HCT116 (cell line): ENCODE measurements around the gene TRAF3. TPM values are rescaled to one million over a fixed set of nuclear protein-coding genes. Genes with fewer than 3 reads are reported as not detected.

Source experiments
- ATAC-seq: fragments of 200-7000 bp; cut with Tn5 transposase; 2 replicates; pipeline ENCODE4 v1.9.1; 2020; ENCODE audit warnings: mild to moderate bottlenecking, moderate library complexity
- BruUV-seq: library from RNA; stranded (reverse); fragments of 400-500 nt; replicated peaks from 2 replicates; lab custom pipeline; 2021; lab: Mats Ljungman, UMichigan
- CTCF ChIA-PET: fragments of 300-600 bp; sonication (Branson Sonifier 250); formaldehyde crosslinking; loops from one replicate; lab custom pipeline; 2021; ENCODE audit warnings: antibody characterized with exemption; lab: Charles Lee
- POLR2A ChIA-PET: fragments of 300-600, 350-600 bp; sonication (Branson Sonifier 250); formaldehyde crosslinking; loops from one replicate; lab custom pipeline; 2021; ENCODE audit warnings: antibody characterized with exemption; lab: Charles Lee
- RAD21 ChIA-PET, 2 experiments: fragments of 300-600 bp; sonication (Branson Sonifier 250); formaldehyde crosslinking; loops; one replicate each; lab custom pipeline; 2023; ENCODE audit warnings: low total read pairs in 2 of 2; ENCODE audit not compliant: uncharacterized antibody in 2 of 2, unreplicated experiment in 2 of 2, low non-redundant PET in 1 of 2; lab: Charles Lee
- DNase-seq: peaks from one replicate; pipeline ENCODE4 v3.0.0-alpha.2; 2010; ENCODE audit warnings: low read depth, low spot score
- H2AFZ ChIP-seq: fragments of 200-600 bp; shearing (Covaris generic), sonication (generic); 2 replicates; pipeline ENCODE4 v1.6.1; 2017; ENCODE audit warnings: low read depth, mixed run types, mixed read lengths, antibody characterized with exemption, low read length; ENCODE audit not compliant: poor library complexity, severe bottlenecking
- H3K27ac ChIP-seq: 2 replicates; pipeline ENCODE4 v1.5.1; 2012; ENCODE audit warnings: low read depth, low read length
- H3K27me3 ChIP-seq: fragments of 200-600 bp; sonication (generic); 2 replicates; pipeline ENCODE4 v1.6.1; 2016; ENCODE audit warnings: mixed run types, low read length, mixed read lengths; ENCODE audit not compliant: insufficient read depth
- H3K36me3 ChIP-seq, 2 experiments: fragments of 200-500 bp in 1 of 2; fragments of 200-600 bp in 1 of 2; sonication (Bioruptor generic) in 1 of 2; sonication (generic) in 1 of 2; 2 replicates each; pipeline versions ENCODE4 v1.5.1 to v1.6.1; 2014 to 2016; ENCODE audit warnings: low read length in 2 of 2, inconsistent platforms in 1 of 2, mixed read lengths in 1 of 2, mixed run types in 1 of 2; ENCODE audit not compliant: insufficient read depth in 2 of 2, control insufficient read depth in 1 of 2
- H3K4me1 ChIP-seq, 2 experiments: fragments of 200-600 bp in 1 of 2; sonication (generic) in 1 of 2; 2 replicates each; pipeline versions ENCODE4 v1.5.1 to v1.6.1; 2012 to 2017; ENCODE audit warnings: low read length in 2 of 2, inconsistent platforms in 1 of 2, mild to moderate bottlenecking in 1 of 2, mixed read lengths in 1 of 2, mixed run types in 1 of 2, moderate library complexity in 1 of 2; ENCODE audit not compliant: insufficient read depth in 2 of 2, control insufficient read depth in 1 of 2
- H3K4me2 ChIP-seq: fragments of 200-600 bp; sonication (generic); 2 replicates; pipeline ENCODE4 v1.6.1; 2017; ENCODE audit warnings: mixed run types, low read length, mixed read lengths
- H3K4me3 ChIP-seq, 2 experiments: fragments of 200-600 bp in 1 of 2; sonication (generic) in 1 of 2; replicated peaks in 1 of 2; 2 replicates each; pipeline ENCODE4 v1.5.1; 2011 to 2016; ENCODE audit warnings: low read length in 2 of 2, control low read depth in 1 of 2, low read depth in 1 of 2, mild to moderate bottlenecking in 1 of 2, mixed read lengths in 1 of 2, mixed run types in 1 of 2
- H3K79me2 ChIP-seq: fragments of 200-600 bp; sonication (generic); 2 replicates; pipeline ENCODE4 v1.6.1; 2017; ENCODE audit warnings: mild to moderate bottlenecking, mixed run types, low read length, moderate library complexity, mixed read lengths; ENCODE audit not compliant: insufficient read depth
- H3K9ac ChIP-seq: fragments of 200-600 bp; sonication (generic); 2 replicates; pipeline ENCODE4 v1.6.1; 2016; ENCODE audit warnings: low read length, mixed read lengths
- H3K9me2 ChIP-seq: fragments of 200-600 bp; sonication (generic), shearing (Covaris generic); 2 replicates; pipeline ENCODE4 v1.6.1; 2017; ENCODE audit warnings: mixed run types, mild to moderate bottlenecking, moderate library complexity; ENCODE audit not compliant: insufficient read depth
- H3K9me3 ChIP-seq, 2 experiments: fragments of 200-500 bp in 1 of 2; fragments of 200-600 bp in 1 of 2; sonication (Bioruptor generic) in 1 of 2; sonication (generic) in 1 of 2; 2 replicates each; pipeline ENCODE4 v1.6.1; 2014 to 2017; ENCODE audit warnings: low read length in 2 of 2, mixed read lengths in 2 of 2, inconsistent platforms in 1 of 2, low read depth in 1 of 2, mild to moderate bottlenecking in 1 of 2, mixed run types in 1 of 2, moderate library complexity in 1 of 2; ENCODE audit not compliant: control insufficient read depth in 1 of 2, insufficient read depth in 1 of 2
- H4K20me1 ChIP-seq: fragments of 200-600 bp; sonication (generic), shearing (Covaris generic); 2 replicates; pipeline ENCODE4 v1.6.1; 2017; ENCODE audit warnings: mixed run types, mild to moderate bottlenecking, moderate library complexity; ENCODE audit not compliant: insufficient read depth
- CBX3 ChIP-seq: IDR thresholded peaks from 2 replicates; pipeline ENCODE4 v1.6.1; 2012; ENCODE audit warnings: low read depth
- CEBPB ChIP-seq: IDR thresholded peaks from 2 replicates; pipeline ENCODE4 v1.6.1; 2012; ENCODE audit warnings: low read depth
- JUND ChIP-seq: IDR thresholded peaks from 2 replicates; pipeline ENCODE4 v1.6.1; 2012
- SIN3A ChIP-seq: IDR thresholded peaks from 2 replicates; pipeline ENCODE4 v1.6.1; 2012; ENCODE audit warnings: low read depth
- SP1 ChIP-seq: IDR thresholded peaks from 2 replicates; pipeline ENCODE4 v1.6.1; 2012; ENCODE audit warnings: low read depth
- ZNF274 ChIP-seq: fragments of 200-500 bp; sonication (Bioruptor generic); IDR thresholded peaks from 2 replicates; pipeline ENCODE4 v1.6.1; 2014; ENCODE audit warnings: mild to moderate bottlenecking, low read depth, low read length, inconsistent platforms
- intact Hi-C: fragments of 100-400 bp; cut with micrococcal nuclease; formaldehyde crosslinking; loops from 2 replicates; pipeline ENCODE4 v1.10.0; 2022
- total RNA-seq: library from RNA; stranded (reverse); gene quantifications from one replicate; pipeline ENCODE4 v1.2.1, GENCODE V29; 2021; ENCODE audit not compliant: unreplicated experiment
- TF ChIP-seq, protein P1 (sequence below): IDR thresholded peaks from 2 replicates; pipeline ENCODE4 v1.6.1; 2011; ENCODE audit warnings: mild to moderate bottlenecking, low read length, moderate library complexity; ENCODE audit not compliant: insufficient replicate concordance; ENCODE audit errors: extremely low read depth
- TF ChIP-seq, protein P2 (sequence below): IDR thresholded peaks from 2 replicates; pipeline ENCODE4 v1.6.1; 2012

TRAF3 gene
- total RNA-seq, 1 experiment from 2014 or later: 32.1 TPM

DNA sequence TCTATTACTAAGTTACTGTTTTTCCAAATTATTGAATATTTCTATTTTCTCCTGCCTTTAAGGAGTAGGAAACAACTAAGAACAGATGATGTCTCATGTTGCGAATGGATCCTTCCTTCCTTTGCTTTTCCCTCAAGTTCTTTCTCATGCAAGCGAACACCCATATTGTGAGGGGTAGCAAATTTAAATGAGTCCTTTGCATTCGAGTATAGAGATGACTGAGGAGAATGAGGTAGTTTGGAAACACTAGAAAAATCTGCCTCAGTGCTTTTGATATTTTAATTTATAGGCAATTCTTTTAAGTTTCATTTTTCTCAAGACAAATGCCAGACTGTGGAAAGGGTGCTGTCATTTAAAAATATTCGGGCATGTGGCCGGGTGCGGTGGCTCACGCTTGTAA is 56.1 kb downstream of the TRAF3 start (continued):
- TF ChIP-seq, protein P1, sequence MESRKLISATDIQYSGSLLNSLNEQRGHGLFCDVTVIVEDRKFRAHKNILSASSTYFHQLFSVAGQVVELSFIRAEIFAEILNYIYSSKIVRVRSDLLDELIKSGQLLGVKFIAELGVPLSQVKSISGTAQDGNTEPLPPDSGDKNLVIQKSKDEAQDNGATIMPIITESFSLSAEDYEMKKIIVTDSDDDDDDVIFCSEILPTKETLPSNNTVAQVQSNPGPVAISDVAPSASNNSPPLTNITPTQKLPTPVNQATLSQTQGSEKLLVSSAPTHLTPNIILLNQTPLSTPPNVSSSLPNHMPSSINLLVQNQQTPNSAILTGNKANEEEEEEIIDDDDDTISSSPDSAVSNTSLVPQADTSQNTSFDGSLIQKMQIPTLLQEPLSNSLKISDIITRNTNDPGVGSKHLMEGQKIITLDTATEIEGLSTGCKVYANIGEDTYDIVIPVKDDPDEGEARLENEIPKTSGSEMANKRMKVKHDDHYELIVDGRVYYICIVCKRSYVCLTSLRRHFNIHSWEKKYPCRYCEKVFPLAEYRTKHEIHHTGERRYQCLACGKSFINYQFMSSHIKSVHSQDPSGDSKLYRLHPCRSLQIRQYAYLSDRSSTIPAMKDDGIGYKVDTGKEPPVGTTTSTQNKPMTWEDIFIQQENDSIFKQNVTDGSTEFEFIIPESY: no peak
- TF ChIP-seq, protein P2, sequence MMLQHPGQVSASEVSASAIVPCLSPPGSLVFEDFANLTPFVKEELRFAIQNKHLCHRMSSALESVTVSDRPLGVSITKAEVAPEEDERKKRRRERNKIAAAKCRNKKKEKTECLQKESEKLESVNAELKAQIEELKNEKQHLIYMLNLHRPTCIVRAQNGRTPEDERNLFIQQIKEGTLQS: no peak

DNA sequence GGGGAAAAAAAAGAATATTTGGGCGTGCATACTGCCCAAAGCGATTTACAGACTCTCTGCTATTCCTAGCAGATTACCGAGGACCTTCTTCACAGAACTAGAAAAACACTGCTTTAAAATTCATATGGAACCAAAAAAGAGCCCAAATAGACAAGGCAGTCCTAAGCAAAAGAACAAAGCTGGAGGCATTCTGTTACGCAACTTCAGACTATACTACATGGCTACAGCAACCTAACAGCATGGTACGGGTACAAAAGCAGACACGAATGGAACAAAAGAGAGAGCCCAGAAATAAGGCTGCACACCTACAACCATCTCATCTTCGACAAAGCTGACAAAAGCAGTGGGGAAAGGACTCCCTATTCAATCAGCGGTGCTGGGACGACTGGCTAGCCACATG is 56.7 kb downstream of the TRAF3 start:
- H2AFZ ChIP-seq: no peak overlapping the region
- H3K36me3 ChIP-seq: no peaks in the 10 kb centered on the region; a peak in 2 of 4 replicates
- TF ChIP-seq SP1 (no peak), JUND (no peak), CEBPB (no peak), CBX3 (no peak), SIN3A (no peak), ZNF274 (no peak)
- ChIA-PET POLR2A (no interaction called here), CTCF (no interaction called here), RAD21 (no interaction called here)
- H3K4me2 ChIP-seq: no peak overlapping the region
- no peaks in the 10 kb centered on the region for H3K27me3 ChIP-seq
- no peaks in the 10 kb centered on the region for H3K9me2 ChIP-seq
- BruUV-seq: no TSS peak
- no peaks in the 10 kb centered on the region for H3K9me3 ChIP-seq
- ATAC-seq (no peak), DNase-seq (no peak)
- H3K79me2 ChIP-seq: peaks cover 23% of the 10 kb centered on the region
- no peak overlapping the region for H3K27ac ChIP-seq
- H3K4me3 ChIP-seq: no peak overlapping the region
- no peak overlapping the region for H3K9ac ChIP-seq
- intact Hi-C loops: no loop called here
- no peaks in the 10 kb centered on the region for H3K4me1 ChIP-seq
- H4K20me1 ChIP-seq: no peaks in the 10 kb centered on the region; the same call in 1 of the 2 replicates
